CD14-positive monocyte (primary cell): ENCODE data around the gene LY6G5B. TPM values are rescaled to one million over a fixed set of nuclear protein-coding genes. Genes with fewer than 3 reads are reported as not detected.

ENCODE experiments used
- DNase-seq, 3 donors: peaks; one replicate each; pipeline ENCODE4 v3.0.0-alpha.2; 2011 to 2022
- H2AFZ ChIP-seq: 2 replicates; pipeline ENCODE4 v1.6.0; 2012; ENCODE audit warnings: mild to moderate bottlenecking, low read depth, low read length, inconsistent platforms; ENCODE audit not compliant: insufficient read depth, poor library complexity, severe bottlenecking
- H3K27ac ChIP-seq, 2 donors: 1 replicate in 1 of 2; 2 replicates in 1 of 2; pipeline ENCODE4 v1.5.1; 2012 to 2013; ENCODE audit warnings: low read length in 2 of 2, control low read depth in 1 of 2, inconsistent platforms in 1 of 2, low read depth in 1 of 2, mild to moderate bottlenecking in 1 of 2
- H3K27me3 ChIP-seq, 2 donors: one replicate each; pipeline versions ENCODE4 v1.6.0 to v1.6.1; 2011 to 2013; ENCODE audit warnings: low read length in 2 of 2; ENCODE audit not compliant: control insufficient read depth in 2 of 2, insufficient read depth in 2 of 2
- H3K36me3 ChIP-seq, 2 donors: replicated peaks in 1 of 2; 1 replicate in 1 of 2; 2 replicates in 1 of 2; pipeline versions ENCODE4 v1.5.1 to v1.6.1; 2012 to 2013; ENCODE audit warnings: low read length in 2 of 2, control low read depth in 1 of 2, inconsistent platforms in 1 of 2, mild to moderate bottlenecking in 1 of 2; ENCODE audit not compliant: insufficient read depth in 2 of 2, control insufficient read depth in 1 of 2
- H3K4me1 ChIP-seq, 2 donors: 1 replicate in 1 of 2; 2 replicates in 1 of 2; pipeline versions ENCODE4 v1.5.1 to v1.6.1; 2012 to 2013; ENCODE audit warnings: low read length in 2 of 2, control low read depth in 1 of 2, inconsistent platforms in 1 of 2, mild to moderate bottlenecking in 1 of 2, moderate library complexity in 1 of 2; ENCODE audit not compliant: insufficient read depth in 2 of 2, control insufficient read depth in 1 of 2
- H3K4me2 ChIP-seq: replicated peaks from 2 replicates; pipeline ENCODE3; 2012; ENCODE audit warnings: low read length, moderate library complexity, mild to moderate bottlenecking; ENCODE audit not compliant: poor library complexity, severe bottlenecking; ENCODE audit errors: extremely low read depth
- H3K4me3 ChIP-seq, 3 experiments: fragments of 200-600 bp in 1 of 3; sonication (generic) in 1 of 3; replicated peaks in 1 of 3; 1 replicate in 2 of 3; 2 replicates in 1 of 3; pipeline ENCODE4 v1.5.1; 2011 to 2013; ENCODE audit warnings: low read length in 3 of 3, mild to moderate bottlenecking in 3 of 3, control low read depth in 2 of 3, low read depth in 2 of 3, inconsistent platforms in 1 of 3, moderate library complexity in 1 of 3
- H3K79me2 ChIP-seq: 2 replicates; pipeline ENCODE4 v1.6.0; 2012; ENCODE audit warnings: mild to moderate bottlenecking, control low read depth, inconsistent platforms, low read length, moderate library complexity; ENCODE audit not compliant: insufficient read depth
- H3K9ac ChIP-seq: 2 replicates; pipeline ENCODE4 v1.6.0; 2017; ENCODE audit warnings: low read length, mild to moderate bottlenecking; ENCODE audit not compliant: insufficient read depth, poor library complexity, severe bottlenecking
- H3K9me3 ChIP-seq, 2 donors: replicated peaks in 1 of 2; 1 replicate in 1 of 2; 2 replicates in 1 of 2; pipeline versions ENCODE4 v1.5.1 to v1.6.1; 2012 to 2013; ENCODE audit warnings: low read length in 2 of 2, control low read depth in 1 of 2; ENCODE audit not compliant: control insufficient read depth in 1 of 2, insufficient read depth in 1 of 2
- H4K20me1 ChIP-seq: 2 replicates; pipeline ENCODE4 v1.6.0; 2012; ENCODE audit warnings: mild to moderate bottlenecking, low read length, control low read depth, moderate library complexity; ENCODE audit not compliant: insufficient read depth
- H3K27ac Mint-ChIP-seq, 7 donors: one replicate each; pipeline ENCODE4 v1.8.0; 2020; ENCODE audit warnings: mild to moderate bottlenecking in 7 of 7, mixed read lengths in 7 of 7, moderate library complexity in 6 of 7, inconsistent platforms in 2 of 7
- H3K27me3 Mint-ChIP-seq, 3 donors: one replicate each; pipeline ENCODE4 v1.8.0; 2021 to 2022; ENCODE audit warnings: low read depth in 3 of 3, mild to moderate bottlenecking in 3 of 3, mixed read lengths in 3 of 3, moderate library complexity in 3 of 3, inconsistent platforms in 1 of 3
- H3K36me3 Mint-ChIP-seq, 2 donors: one replicate each; pipeline ENCODE4 v1.8.0; 2020; ENCODE audit warnings: mixed read lengths in 2 of 2, inconsistent platforms in 1 of 2, mild to moderate bottlenecking in 1 of 2
- H3K4me1 Mint-ChIP-seq: one replicate; pipeline ENCODE4 v1.8.0; 2020; ENCODE audit warnings: mild to moderate bottlenecking, mixed read lengths
- H3K4me3 Mint-ChIP-seq, 2 donors: one replicate each; pipeline ENCODE4 v1.8.0; 2020; ENCODE audit warnings: mild to moderate bottlenecking in 2 of 2, mixed read lengths in 2 of 2, moderate library complexity in 1 of 2
- H3K9me3 Mint-ChIP-seq, 7 donors: one replicate each; pipeline ENCODE4 v1.8.0; 2020 to 2022; ENCODE audit warnings: mixed read lengths in 7 of 7, mild to moderate bottlenecking in 6 of 7, moderate library complexity in 6 of 7, inconsistent platforms in 2 of 7
- CTCF ChIP-seq: fragments of 200-600 bp; IDR thresholded peaks from one replicate; pipeline ENCODE4 v1.8.0; 2022; ENCODE audit warnings: antibody characterized with exemption, mild to moderate bottlenecking
- WGBS: methylation state at CpG from one replicate; pipeline ENCODE4 v1.1.5; 2013; ENCODE audit warnings: missing lambda C conversion rate; ENCODE audit not compliant: insufficient coverage; 5-methylcytosine and 5-hydroxymethylcytosine counted together
- intact Hi-C, 2 donors: fragments of 100-400 bp; cut with micrococcal nuclease; formaldehyde crosslinking; loops; one replicate each; pipeline versions ENCODE4 v1.15.0 to v1.15.1; 2023
- polyA plus RNA-seq, 3 donors: library from polyadenylated mRNA; depleted of rRNA in 1 of 3; unstranded in 2 of 3; stranded (reverse) in 1 of 3; fragments of 300-500 nt in 2 of 3; fragments of >200 nt in 1 of 3; fragmentation: Illumina TruSeq in 2 of 3; gene quantifications; 1 replicate in 2 of 3; 2 replicates in 1 of 3; pipeline ENCODE4 v1.2.3, GENCODE V29; 2012 to 2021

Gene LY6G5B
- polyA plus RNA-seq, 3 donors, result 0.17 to 55.1 TPM; not detected in 1

- WGBS, result 72% methylated on average over 2 of the region's 6 CpGs
Observed at GRCh38 chr6:31693535-31693934, 23.8 kb downstream of the LY6G5B start.

GRCh38 chr6:31697555-31697954 lies 27.8 kb downstream of the LY6G5B start:
- no CpG with 5 or more reads among the region's 3 CpGs for WGBS
- Histone ChIP-seq H3K79me2 (peaks cover 55% of the 10 kb centered on the region), H2AFZ (no peak overlapping the region), H3K4me2 (no peak overlapping the region), H3K9me3 (no peaks in the 10 kb centered on the region), H3K36me3 (peaks cover 55 to 86% of the 10 kb centered on the region in 2 donors), H3K27me3 (no peaks in the 10 kb centered on the region), H4K20me1 (peaks cover 48% of the 10 kb centered on the region), H3K4me1 (peaks cover 15 to 19% of the 10 kb centered on the region in 2 donors), H3K27ac (peak overlapping the region in 1 of 2 donors; percentile 45), H3K9ac (no peak overlapping the region), H3K4me3 (no peak overlapping the region)
- Mint-ChIP-seq H3K36me3 (peaks cover 56 to 83% of the 10 kb centered on the region in 2 donors), H3K9me3 (no peaks in the 10 kb centered on the region), H3K27me3 (no peaks in the 10 kb centered on the region), H3K27ac (peak overlapping the region; percentile 6 to 75 (median 43)), H3K4me3 (no peak overlapping the region), H3K4me1 (peaks cover 23% of the 10 kb centered on the region)
- TF ChIP-seq CTCF, result no peak
- no peak for DNase-seq
- intact Hi-C loops, result no loop called here

More at GRCh38 chr6:31693535-31693934, 23.8 kb downstream of the LY6G5B start:
- Histone ChIP-seq H3K27ac (no peak overlapping the region), H3K4me3 (no peak overlapping the region), H3K79me2 (peaks cover 16% of the 10 kb centered on the region), H3K4me2 (no peak overlapping the region), H3K27me3 (no peaks in the 10 kb centered on the region), H4K20me1 (peaks cover 41% of the 10 kb centered on the region), H3K4me1 (peaks cover 9 to 10% of the 10 kb centered on the region in 2 donors), H2AFZ (no peak overlapping the region), H3K36me3 (peaks cover 76 to 95% of the 10 kb centered on the region in 2 donors), H3K9ac (no peak overlapping the region), H3K9me3 (no peaks in the 10 kb centered on the region)
- Mint-ChIP-seq H3K4me1 (peaks cover 20% of the 10 kb centered on the region), H3K27ac (no peak overlapping the region), H3K36me3 (peaks cover 77 to 91% of the 10 kb centered on the region in 2 donors), H3K27me3 (no peaks in the 10 kb centered on the region), H3K9me3 (no peaks in the 10 kb centered on the region), H3K4me3 (no peak overlapping the region)
- DNase-seq, result no peak
- TF ChIP-seq CTCF, result no peak
- intact Hi-C loops, result no loop called here
